ENCODE measurements around the gene CACNA1G.

CACNA1G gene

GRCh38 chr17:50672831-50673551 is 112.5 kb downstream of the CACNA1G start:
- no peak for DNase-seq (ENCODE audit: low read depth)

GRCh38 chr17:50675190-50675589 is 114.7 kb downstream of the CACNA1G start:
- DNase-seq (ENCODE audit: low read depth) = no peak

GRCh38 chr17:50675627-50676026 is 115.1 kb downstream of the CACNA1G start:
- DNase-seq (ENCODE audit: low read depth) = no peak

- DNase-seq (ENCODE audit: low read depth) = no peak
Observed at GRCh38 chr17:50676065-50676975, 115.8 kb downstream of the CACNA1G start.
